Measurements from ENCODE around the gene RHOXF1. TPM values are rescaled to one million over a fixed set of nuclear protein-coding genes. Genes with fewer than 3 reads are reported as not detected.
"Not testable (repeated sequence)": the region's sequence is repeated elsewhere in the genome, so short reads cannot be mapped to it uniquely, and the experiment has no call there.

Gene RHOXF1
- total RNA-seq, 6 experiments from 2014 or later = not detected

DNA sequence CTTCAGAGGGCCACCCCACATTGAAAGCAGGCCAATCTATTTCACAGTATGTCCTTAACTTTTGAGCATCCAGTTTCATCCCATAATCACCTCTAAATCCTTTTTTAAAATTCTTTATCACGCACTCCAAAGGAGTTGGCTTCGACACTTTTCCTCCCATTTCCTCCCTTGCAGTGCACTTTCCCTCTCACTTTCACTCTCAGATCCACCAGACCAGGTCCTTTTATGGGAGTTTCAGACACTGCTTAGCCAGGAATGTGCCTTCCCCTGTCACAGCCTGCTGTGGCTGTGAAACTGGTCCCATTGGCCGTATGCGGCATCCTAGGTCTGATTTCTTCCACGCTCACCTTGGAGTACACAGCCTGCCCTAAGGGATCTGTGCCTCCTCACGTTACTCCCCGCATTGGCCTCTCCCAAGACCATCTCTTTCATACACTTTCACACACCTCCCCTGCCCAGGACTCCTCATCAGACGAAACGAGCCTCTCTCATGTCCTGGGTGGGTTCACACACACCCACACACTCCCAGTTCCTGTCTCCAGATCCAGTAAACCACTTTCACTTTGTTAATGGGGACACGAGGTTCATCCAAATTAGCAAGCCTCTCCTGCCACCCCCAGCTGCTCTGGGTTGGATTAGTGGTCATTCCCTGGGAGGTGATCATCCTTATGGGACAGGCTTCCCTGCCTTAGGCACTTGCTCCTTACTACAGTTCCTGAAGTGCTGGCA, 28.3 kb downstream of the RHOXF1 start:
- Mint-ChIP-seq H3K27me3 (ENCODE audit: insufficient read depth) (peaks cover 14% of the 10 kb centered on the region), H3K27ac (no peak overlapping the region), H3K4me3 (peak overlapping the region; percentile 82), H3K36me3 (ENCODE audit: low read depth) (no peaks in the 10 kb centered on the region), H3K4me1 (ENCODE audit: low read depth) (peaks cover 11% of the 10 kb centered on the region), H3K9me3 (no peaks in the 10 kb centered on the region)
- no peak for DNase-seq
- TF ChIP-seq, protein P1, sequence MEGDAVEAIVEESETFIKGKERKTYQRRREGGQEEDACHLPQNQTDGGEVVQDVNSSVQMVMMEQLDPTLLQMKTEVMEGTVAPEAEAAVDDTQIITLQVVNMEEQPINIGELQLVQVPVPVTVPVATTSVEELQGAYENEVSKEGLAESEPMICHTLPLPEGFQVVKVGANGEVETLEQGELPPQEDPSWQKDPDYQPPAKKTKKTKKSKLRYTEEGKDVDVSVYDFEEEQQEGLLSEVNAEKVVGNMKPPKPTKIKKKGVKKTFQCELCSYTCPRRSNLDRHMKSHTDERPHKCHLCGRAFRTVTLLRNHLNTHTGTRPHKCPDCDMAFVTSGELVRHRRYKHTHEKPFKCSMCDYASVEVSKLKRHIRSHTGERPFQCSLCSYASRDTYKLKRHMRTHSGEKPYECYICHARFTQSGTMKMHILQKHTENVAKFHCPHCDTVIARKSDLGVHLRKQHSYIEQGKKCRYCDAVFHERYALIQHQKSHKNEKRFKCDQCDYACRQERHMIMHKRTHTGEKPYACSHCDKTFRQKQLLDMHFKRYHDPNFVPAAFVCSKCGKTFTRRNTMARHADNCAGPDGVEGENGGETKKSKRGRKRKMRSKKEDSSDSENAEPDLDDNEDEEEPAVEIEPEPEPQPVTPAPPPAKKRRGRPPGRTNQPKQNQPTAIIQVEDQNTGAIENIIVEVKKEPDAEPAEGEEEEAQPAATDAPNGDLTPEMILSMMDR (IDR thresholded peaks at IDR 0.05) = no peak

DNA sequence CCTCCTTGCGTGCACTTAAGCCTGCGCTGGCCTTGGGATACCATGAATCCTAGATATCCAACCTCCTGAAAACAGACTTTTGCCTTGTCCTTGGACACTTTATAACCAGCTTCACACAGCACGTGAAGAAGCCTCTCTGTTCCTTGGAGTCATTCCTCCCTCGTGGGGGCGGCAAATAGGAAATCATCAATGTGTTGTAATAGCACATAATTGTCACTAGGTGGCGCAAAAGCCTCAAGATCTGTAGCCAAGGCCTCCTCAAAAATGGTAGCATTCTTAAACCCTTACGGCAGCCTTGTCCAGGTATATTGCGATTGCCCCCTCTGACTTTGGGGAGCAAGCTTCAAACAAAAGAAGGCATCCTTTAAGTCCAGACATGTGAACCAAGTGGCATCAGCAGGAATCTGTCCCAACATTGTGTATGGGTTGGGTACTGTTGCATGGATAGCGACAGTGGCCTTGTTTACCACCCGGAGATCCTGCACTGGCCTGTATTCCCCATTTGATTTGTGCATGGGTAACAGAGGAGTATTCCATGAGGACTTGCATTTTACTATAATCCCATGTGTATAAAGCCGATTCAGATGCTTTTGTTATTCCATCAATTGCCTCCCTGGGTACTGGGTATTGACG, 30.0 kb downstream of the RHOXF1 start:
- H3K4me1 Mint-ChIP-seq (ENCODE audit: low read depth) = peaks cover 11% of the 10 kb centered on the region

DNA sequence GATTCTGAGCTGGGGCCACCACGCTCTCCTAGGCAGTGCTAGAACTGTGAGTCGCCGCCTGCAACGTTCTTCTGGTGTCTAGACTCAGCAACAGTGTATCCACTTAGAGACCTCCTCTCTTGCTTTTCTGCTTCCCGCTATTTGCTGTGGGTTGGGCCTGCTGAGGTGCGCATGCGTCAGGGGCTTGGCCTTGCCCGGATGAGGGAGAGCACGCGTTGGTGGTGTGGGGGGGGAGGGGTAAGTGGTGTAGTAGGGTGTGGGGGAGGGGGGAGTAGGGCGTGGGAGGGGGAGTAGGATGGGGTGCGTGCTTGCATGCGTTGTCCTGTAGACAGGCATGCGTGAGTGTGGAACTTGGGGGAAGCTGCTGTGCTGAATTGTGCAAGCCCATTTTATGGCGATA, 38.1 kb downstream of the RHOXF1 start, which contains the start of gene RHOXF2B:
Gene RHOXF2B, minus strand, starts transcription at position 101 of the 400 bp plus-strand sequence. CDS start 138 bp downstream, outside the sequence.
- H3K9me3 Mint-ChIP-seq; H3K27ac Mint-ChIP-seq; H3K27me3 Mint-ChIP-seq (ENCODE audit: insufficient read depth); DNase-seq; H3K4me1 Mint-ChIP-seq (ENCODE audit: low read depth); H3K36me3 Mint-ChIP-seq (ENCODE audit: low read depth); H3K4me3 Mint-ChIP-seq: not testable (repeated sequence)

More for the DNA sequence above, 30.0 kb downstream of the RHOXF1 start:
- not testable (repeated sequence) for DNase-seq; H3K9me3 Mint-ChIP-seq; H3K27ac Mint-ChIP-seq; H3K36me3 Mint-ChIP-seq (ENCODE audit: low read depth); H3K4me3 Mint-ChIP-seq
- peaks cover 13% of the 10 kb centered on the region for H3K27me3 Mint-ChIP-seq (ENCODE audit: insufficient read depth)

DNA sequence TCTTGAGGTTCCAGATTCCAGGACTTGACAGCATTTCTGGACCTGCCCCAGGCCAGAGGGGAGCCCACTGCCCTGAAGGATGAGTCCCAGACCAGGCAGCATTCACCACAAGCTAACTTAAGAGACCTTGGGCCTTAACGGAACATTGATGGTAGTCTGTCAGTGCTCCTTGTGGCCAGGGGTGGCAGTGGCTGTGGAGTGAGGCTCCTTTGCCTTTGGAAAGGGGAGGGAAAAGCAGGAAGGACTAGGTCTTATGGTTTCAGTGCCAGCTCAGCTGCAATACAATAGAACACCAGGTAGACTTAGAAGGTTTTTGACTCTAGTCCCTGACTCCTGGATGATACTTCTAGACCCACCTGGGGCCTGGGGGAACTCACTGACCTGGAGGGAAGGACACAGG, 49.5 kb downstream of the RHOXF1 start:
- not testable (repeated sequence) for H3K4me3 Mint-ChIP-seq; DNase-seq; H3K4me1 Mint-ChIP-seq (ENCODE audit: low read depth); H3K9me3 Mint-ChIP-seq; H3K27ac Mint-ChIP-seq; H3K27me3 Mint-ChIP-seq (ENCODE audit: insufficient read depth); H3K36me3 Mint-ChIP-seq (ENCODE audit: low read depth)

Other genes with a start within 250 kb of the RHOXF1 start
- gene RNF113A, start 244.2 kb downstream of the RHOXF1 start, total RNA-seq (2021; fragmentation: NEBNext Ultra II Directional; extraction: Animal tissue kit (Norgen Biotek cat#: 25700)) = 10 to 100 TPM; 12.2 to 17.0 (median 14.9) TPM
- gene NDUFA1, start 244.1 kb downstream of the RHOXF1 start, total RNA-seq (2021; fragmentation: NEBNext Ultra II Directional; extraction: Animal tissue kit (Norgen Biotek cat#: 25700)) = 100 to 1,000 TPM in 2 of 6 experiments, 10 to 100 TPM in 4; 70.0 to 114 (median 97.1) TPM
- not detected for gene AKAP14, start 220.0 kb downstream of the RHOXF1 start, total RNA-seq (2021; fragmentation: NEBNext Ultra II Directional; extraction: Animal tissue kit (Norgen Biotek cat#: 25700))
- 1 to 10 TPM; 5.7 to 7.5 (median 6.7) TPM for gene NKAP, start 172.2 kb downstream of the RHOXF1 start, total RNA-seq (2021; fragmentation: NEBNext Ultra II Directional; extraction: Animal tissue kit (Norgen Biotek cat#: 25700))
- not detected for gene RHOXF2B, start 38.2 kb downstream of the RHOXF1 start, total RNA-seq (2021; fragmentation: NEBNext Ultra II Directional; extraction: Animal tissue kit (Norgen Biotek cat#: 25700))
- gene RHOXF2, start 42.7 kb upstream of the RHOXF1 start, total RNA-seq (2021; fragmentation: NEBNext Ultra II Directional; extraction: Animal tissue kit (Norgen Biotek cat#: 25700)) = not detected
- gene ZBTB33, start 134.9 kb upstream of the RHOXF1 start, total RNA-seq (2021; fragmentation: NEBNext Ultra II Directional; extraction: Animal tissue kit (Norgen Biotek cat#: 25700)) = 10 to 100 TPM in 3 of 6 experiments, 1 to 10 TPM in 3; 7.4 to 11.4 (median 10.1) TPM
- under 1 TPM in 4 of 6 experiments, not detected in 2; 0.20 to 0.56 (median 0.33) TPM for gene TMEM255A, start 195.5 kb upstream of the RHOXF1 start, total RNA-seq (2021; fragmentation: NEBNext Ultra II Directional; extraction: Animal tissue kit (Norgen Biotek cat#: 25700))
- not detected for gene ATP1B4, start 246.2 kb upstream of the RHOXF1 start, total RNA-seq (2021; fragmentation: NEBNext Ultra II Directional; extraction: Animal tissue kit (Norgen Biotek cat#: 25700))